Neutrophil (primary cell): ENCODE results near the gene ACAD11.

Source experiments
- H3K27ac ChIP-seq: fragments of 200-600 bp; sonication (generic); 2 replicates; pipeline ENCODE4 v1.5.1; 2016; ENCODE audit warnings: mild to moderate bottlenecking, moderate library complexity
- H3K27me3 ChIP-seq: fragments of 200-600 bp; sonication (generic); 2 replicates; pipeline ENCODE4 v1.6.0; 2016; ENCODE audit warnings: mild to moderate bottlenecking
- H3K36me3 ChIP-seq: fragments of 200-600 bp; sonication (generic); 2 replicates; pipeline ENCODE4 v1.5.1; 2017
- H3K4me1 ChIP-seq, 2 experiments: fragments of 200-600 bp in 1 of 2; sonication (generic) in 1 of 2; 1 replicate in 1 of 2; 2 replicates in 1 of 2; pipeline versions ENCODE4 v1.5.1 to v1.6.1; 2013 to 2016; ENCODE audit warnings: low read depth in 1 of 2, low read length in 1 of 2, mild to moderate bottlenecking in 1 of 2, moderate library complexity in 1 of 2; ENCODE audit not compliant: control insufficient read depth in 1 of 2, insufficient read depth in 1 of 2
- H3K4me3 ChIP-seq, 2 experiments: fragments of 200-600 bp in 1 of 2; sonication (generic) in 1 of 2; 1 replicate in 1 of 2; 2 replicates in 1 of 2; pipeline ENCODE4 v1.5.1; 2013 to 2016; ENCODE audit warnings: low read depth in 1 of 2, low read length in 1 of 2, mild to moderate bottlenecking in 1 of 2, moderate library complexity in 1 of 2
- H3K9me3 ChIP-seq: fragments of 200-600 bp; sonication (generic); 2 replicates; pipeline ENCODE4 v1.5.1; 2016
- CTCF ChIP-seq: fragments of 200-600 bp; sonication (generic); IDR thresholded peaks from 2 replicates; pipeline ENCODE4 v1.5.1; 2016; ENCODE audit warnings: antibody characterized with exemption

ACAD11 gene

GRCh38 chr3:132544130-132544529 lies 115.5 kb downstream of the ACAD11 start:
- Histone ChIP-seq H3K27ac (no peak overlapping the region), H3K9me3 (no peaks in the 10 kb centered on the region), H3K4me1 (peaks cover 11 to 14% of the 10 kb centered on the region in 2 experiments), H3K36me3 (peaks cover 30% of the 10 kb centered on the region), H3K27me3 (no peaks in the 10 kb centered on the region), H3K4me3 (no peak overlapping the region)
- no peak for TF ChIP-seq CTCF

GRCh38 chr3:132543011-132543739 lies 116.4 kb downstream of the ACAD11 start:
- no peak for TF ChIP-seq CTCF
- Histone ChIP-seq H3K9me3 (no peaks in the 10 kb centered on the region), H3K4me3 (no peak overlapping the region), H3K4me1 (peaks cover 11 to 14% of the 10 kb centered on the region in 2 experiments), H3K27me3 (no peaks in the 10 kb centered on the region), H3K36me3 (peaks cover 40% of the 10 kb centered on the region), H3K27ac (peak overlapping the region; percentile 51)

GRCh38 chr3:132542577-132542976 lies 117.0 kb downstream of the ACAD11 start:
- no peak for TF ChIP-seq CTCF
- H3K27me3 ChIP-seq: no peaks in the 10 kb centered on the region

GRCh38 chr3:132539681-132540080 lies 119.9 kb downstream of the ACAD11 start:
- H3K27ac ChIP-seq: no peak overlapping the region
- no peaks in the 10 kb centered on the region for H3K9me3 ChIP-seq
- H3K36me3 ChIP-seq: peaks cover 58% of the 10 kb centered on the region
- peaks cover 8 to 14% of the 10 kb centered on the region in 2 experiments for H3K4me1 ChIP-seq
- TF ChIP-seq CTCF: no peak
- no peaks in the 10 kb centered on the region for H3K27me3 ChIP-seq
- H3K4me3 ChIP-seq: no peak overlapping the region

More at GRCh38 chr3:132542577-132542976, 117.0 kb downstream of the ACAD11 start:
- Histone ChIP-seq H3K9me3 (no peaks in the 10 kb centered on the region), H3K4me1 (peaks cover 11 to 14% of the 10 kb centered on the region in 2 experiments), H3K4me3 (no peak overlapping the region), H3K27ac (peak overlapping the region; percentile 51), H3K36me3 (peaks cover 44% of the 10 kb centered on the region)

GRCh38 chr3:132538072-132538471 lies 121.5 kb downstream of the ACAD11 start:
- Histone ChIP-seq H3K9me3 (no peaks in the 10 kb centered on the region), H3K4me1 (peaks cover 8 to 10% of the 10 kb centered on the region in 2 experiments), H3K4me3 (no peak overlapping the region), H3K36me3 (peaks cover 74% of the 10 kb centered on the region), H3K27ac (no peak overlapping the region), H3K27me3 (no peaks in the 10 kb centered on the region)
- no peak for TF ChIP-seq CTCF
